ENCODE measurements around the gene NEGR1.

Gene NEGR1

GRCh38 chr1:71835442-71835813 lies 446.9 kb downstream of the NEGR1 start:
- no peak for DNase-seq

GRCh38 chr1:71834601-71835441 lies 447.5 kb downstream of the NEGR1 start:
- no peak for DNase-seq

- no peak for DNase-seq
These were observed 450.7 kb downstream of the NEGR1 start for GRCh38 chr1:71831646-71832045.

GRCh38 chr1:71829346-71829745 lies 453.0 kb downstream of the NEGR1 start:
- no peak for DNase-seq

GRCh38 chr1:71828431-71829012 lies 453.8 kb downstream of the NEGR1 start:
- no peak for DNase-seq

GRCh38 chr1:71823708-71824305 lies 458.5 kb downstream of the NEGR1 start:
- no peak for DNase-seq

DNA sequence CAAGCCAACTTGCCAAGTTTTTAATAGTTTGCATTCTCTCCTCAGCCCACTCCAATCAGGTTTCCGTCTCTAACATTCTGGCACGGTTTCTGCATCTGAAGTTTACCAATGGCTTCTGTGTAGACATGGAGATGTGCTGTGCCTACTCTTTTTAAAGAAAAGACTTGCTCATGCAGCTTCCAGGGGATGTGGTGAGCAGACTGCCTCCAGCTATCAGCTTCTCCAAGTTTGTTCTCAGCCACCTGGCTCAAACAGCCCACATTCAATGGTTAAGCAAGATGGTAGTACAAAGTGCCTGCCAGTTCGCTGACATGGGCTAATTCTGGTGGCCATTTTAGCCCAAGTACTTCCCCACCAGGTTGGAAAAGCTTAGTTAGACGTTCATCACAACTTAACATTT lies 465.3 kb downstream of the NEGR1 start:
- DNase-seq = no peak

DNA sequence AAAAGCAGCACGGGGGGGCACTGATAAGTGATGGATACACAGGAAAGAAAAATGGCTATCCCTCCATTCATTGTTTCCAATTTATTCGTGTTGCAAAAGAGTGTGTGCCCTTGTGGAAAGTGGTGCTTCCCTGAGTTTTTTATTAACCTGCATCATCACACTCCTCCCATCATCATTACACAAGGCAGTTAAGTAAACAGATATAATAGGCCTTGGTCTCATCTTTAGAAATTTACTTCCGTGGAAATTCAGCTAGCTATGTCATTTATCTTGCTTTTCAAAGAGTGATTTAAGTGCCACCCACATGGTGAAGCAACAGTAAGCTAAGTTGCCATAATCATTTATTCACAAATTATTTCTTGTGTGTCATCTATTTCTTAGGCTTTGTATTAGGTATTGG lies 473.3 kb downstream of the NEGR1 start:
- DNase-seq = no peak

GRCh38 chr1:71804140-71804539 lies 478.2 kb downstream of the NEGR1 start:
- no peak for DNase-seq

GRCh38 chr1:71796006-71796405 lies 486.3 kb downstream of the NEGR1 start:
- peak in 1 of 2 experiments; percentile 14 for DNase-seq

- DNase-seq = no peak
These were observed 490.1 kb downstream of the NEGR1 start for GRCh38 chr1:71792264-71792663.

DNA sequence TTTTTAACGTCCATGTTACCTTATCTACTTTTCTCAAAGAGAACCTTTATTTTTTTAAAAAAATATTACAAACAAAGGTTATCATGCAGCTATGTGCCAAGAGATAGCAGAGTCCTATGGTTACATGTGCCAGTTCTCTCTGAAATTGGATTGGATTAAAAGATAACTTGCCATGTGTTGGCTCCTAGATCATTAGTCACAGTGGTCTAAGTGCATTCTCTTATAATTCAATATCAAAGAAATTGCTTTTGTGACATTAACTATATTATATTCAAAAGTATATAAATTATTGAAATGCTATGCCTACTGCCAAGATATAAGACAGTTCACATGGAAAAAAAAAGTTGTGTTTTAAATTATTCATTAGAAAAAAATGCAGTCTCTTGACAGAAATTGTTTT lies 494.2 kb downstream of the NEGR1 start:
- no peak for DNase-seq

- no peak for DNase-seq
These were observed 494.6 kb downstream of the NEGR1 start for GRCh38 chr1:71787699-71788098.

GRCh38 chr1:71786218-71786617 lies 496.1 kb downstream of the NEGR1 start:
- no peak for DNase-seq

DNA sequence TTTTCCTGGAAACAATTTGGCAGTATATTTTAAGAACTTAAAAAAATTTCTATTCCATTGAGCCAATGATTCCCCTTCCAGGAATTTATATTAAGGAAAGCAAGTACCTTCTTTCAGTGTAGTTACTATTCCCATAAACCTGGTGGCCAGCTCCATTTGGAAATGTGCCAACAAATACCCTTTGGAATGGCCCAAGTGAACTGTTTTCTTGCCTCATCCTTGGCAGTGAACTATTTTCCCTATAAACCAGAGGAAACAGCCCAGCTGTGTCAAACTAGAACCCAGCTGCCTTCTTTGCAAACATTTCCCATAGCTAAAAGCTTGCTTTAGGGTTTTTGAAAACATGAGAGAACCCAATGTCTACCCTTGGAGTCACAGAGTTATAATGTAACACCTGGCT lies 496.9 kb downstream of the NEGR1 start:
- DNase-seq = no peak

- no peak for DNase-seq
These were observed 497.3 kb downstream of the NEGR1 start for GRCh38 chr1:71785000-71785399.

- no peak for DNase-seq
These were observed 498.1 kb downstream of the NEGR1 start for GRCh38 chr1:71784241-71784640.

- DNase-seq = no peak
These were observed 499.3 kb downstream of the NEGR1 start for GRCh38 chr1:71783071-71783470.

DNA sequence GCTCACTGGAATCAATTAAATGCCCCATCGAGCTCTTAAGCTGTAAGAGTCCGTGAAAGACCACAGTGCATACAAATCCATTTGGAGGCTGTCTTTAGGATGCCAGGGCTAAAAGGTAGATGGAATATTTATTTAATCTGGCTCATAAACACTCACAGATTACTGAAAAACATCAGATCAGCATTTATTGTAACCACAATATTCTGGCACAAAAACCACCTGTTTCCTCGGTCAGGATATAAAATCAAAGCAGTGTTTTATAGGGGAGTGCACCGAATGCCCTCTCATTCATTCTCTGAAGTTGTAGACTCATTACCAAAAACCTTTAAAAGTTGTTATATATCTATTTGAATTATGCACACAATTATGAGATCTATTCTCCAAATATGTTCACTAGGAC lies 500.9 kb downstream of the NEGR1 start:
- peak; percentile 2 to 33 for DNase-seq

DNA sequence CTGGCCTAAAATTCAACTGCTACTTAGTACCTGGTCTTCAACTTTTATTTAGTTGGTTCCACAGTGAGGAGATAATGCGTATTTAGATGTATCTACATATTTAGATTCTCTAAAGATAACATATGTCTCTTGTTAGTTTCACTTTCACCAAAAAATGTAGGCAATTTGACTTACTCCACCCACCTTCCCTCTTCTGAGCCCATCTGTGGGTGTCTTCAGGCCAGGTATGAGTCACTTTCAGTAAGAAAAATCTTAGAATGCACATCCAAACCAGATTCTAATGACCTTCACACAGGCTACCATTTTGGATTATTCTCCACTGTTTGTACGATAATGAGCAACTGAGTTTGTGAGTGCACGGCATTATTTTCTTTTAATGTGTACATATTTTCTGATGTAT lies 501.7 kb downstream of the NEGR1 start:
- no peak for DNase-seq

DNA sequence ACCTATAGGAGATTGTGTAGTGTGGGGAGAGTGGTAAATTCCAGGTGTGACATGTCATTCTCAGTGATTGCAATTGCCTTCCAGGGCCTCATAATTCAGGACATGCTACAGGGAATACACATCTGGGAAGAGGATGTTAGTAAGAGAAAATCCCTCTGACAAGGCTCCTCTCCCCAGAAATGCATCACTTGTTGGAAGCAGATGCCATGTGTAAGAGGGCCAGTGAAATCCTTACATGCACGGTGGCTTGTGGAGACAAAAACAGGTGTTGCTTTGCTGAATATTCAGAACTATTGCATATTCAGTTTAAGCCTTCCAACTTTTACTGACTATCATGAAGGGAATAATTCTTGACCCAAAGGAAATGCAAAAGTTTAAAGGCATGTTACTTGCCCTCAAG lies 503.4 kb downstream of the NEGR1 start:
- no peak for DNase-seq

DNA sequence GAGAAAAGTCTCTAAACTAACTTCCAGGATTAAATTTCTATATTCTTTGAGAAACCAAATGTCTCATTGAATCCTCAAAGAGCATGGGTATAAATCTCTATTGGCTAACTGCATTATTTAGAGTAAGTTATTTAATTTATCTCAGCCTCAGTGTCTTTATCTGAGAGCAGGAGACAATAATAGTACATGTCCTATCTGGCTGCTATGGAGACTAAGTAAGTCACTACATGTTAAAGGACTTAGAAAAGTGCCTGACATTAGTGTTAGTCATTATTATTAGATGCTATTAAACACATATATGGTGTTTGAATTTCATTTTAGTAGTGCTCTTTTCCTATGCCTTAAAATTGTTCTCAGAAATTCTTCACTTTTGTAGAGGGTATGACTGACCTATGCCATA lies 505.2 kb downstream of the NEGR1 start:
- DNase-seq = no peak

GRCh38 chr1:71774705-71775104 lies 507.6 kb downstream of the NEGR1 start:
- no peak for DNase-seq

DNA sequence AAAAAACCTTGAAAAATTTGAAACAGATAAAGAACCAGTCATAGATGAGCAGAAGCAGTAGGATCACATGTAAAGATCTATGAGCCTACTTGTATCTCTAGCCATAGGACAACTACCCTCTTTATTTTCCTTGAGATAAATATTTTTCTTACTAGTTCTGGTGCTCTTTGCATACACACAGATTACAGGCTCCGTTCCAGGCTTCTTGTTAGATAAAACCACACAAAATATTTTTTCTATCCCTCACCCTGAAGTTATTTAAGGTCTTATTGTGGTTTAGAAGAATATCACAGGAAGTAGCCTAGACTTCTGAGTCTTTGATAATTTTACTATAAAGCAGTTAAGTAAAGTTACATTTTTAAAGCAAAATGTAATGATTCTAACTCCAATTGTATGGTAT lies 512.2 kb downstream of the NEGR1 start:
- DNase-seq = no peak
